Activated B cell treated with CpG ODN at 0.5 μM for 24 hours (primary cell): ENCODE measurements around the gene CYBA. TPM values are rescaled to one million over a fixed set of nuclear protein-coding genes. Genes with fewer than 3 reads are reported as not detected.

Experiments
- ATAC-seq: fragments of 200-7000 bp; cut with Tn5 transposase; one replicate; pipeline ENCODE4 v1.10.0; 2021; ENCODE audit warnings: low read depth, mild to moderate bottlenecking, moderate library complexity
- CTCF ChIA-PET: fragments of 350-600 bp; sonication (Branson Sonifier 250); formaldehyde crosslinking; loops from one replicate; lab custom pipeline; 2021; ENCODE audit warnings: antibody characterized with exemption; lab: Charles Lee
- POLR2A ChIA-PET: fragments of 350-600 bp; sonication (Branson Sonifier 250); formaldehyde crosslinking; loops from one replicate; lab custom pipeline; 2021; ENCODE audit warnings: antibody characterized with exemption; lab: Charles Lee
- DNase-seq: peaks from one replicate; pipeline ENCODE4 v3.0.0; 2022
- H3K27ac Mint-ChIP-seq: one replicate; pipeline ENCODE4 v1.8.0; 2020; ENCODE audit warnings: mixed read lengths
- H3K27me3 Mint-ChIP-seq: one replicate; pipeline ENCODE4 v1.8.0; 2021; ENCODE audit warnings: mixed read lengths
- H3K36me3 Mint-ChIP-seq: one replicate; pipeline ENCODE4 v1.8.0; 2021; ENCODE audit warnings: low read depth, mixed read lengths
- H3K4me1 Mint-ChIP-seq: one replicate; pipeline ENCODE4 v1.8.0; 2021; ENCODE audit warnings: mixed read lengths
- H3K4me3 Mint-ChIP-seq: one replicate; pipeline ENCODE4 v1.8.0; 2020; ENCODE audit warnings: mild to moderate bottlenecking, mixed read lengths
- H3K9me3 Mint-ChIP-seq: one replicate; pipeline ENCODE4 v1.8.0; 2020; ENCODE audit warnings: mixed read lengths
- CTCF ChIP-seq: fragments of 200-600 bp; IDR thresholded peaks from one replicate; pipeline ENCODE4 v1.8.0; 2022; ENCODE audit warnings: antibody characterized with exemption, mild to moderate bottlenecking
- intact Hi-C: fragments of 100-400 bp; cut with micrococcal nuclease; formaldehyde crosslinking; loops from one replicate; pipeline ENCODE4 v1.15.1; 2024
- total RNA-seq: library from RNA; stranded (reverse); gene quantifications from 2 replicates; pipeline ENCODE4 v1.2.3, GENCODE V29; 2022

CYBA gene
- total RNA-seq, 1 donor from 2014 or later = 456 TPM

DNA sequence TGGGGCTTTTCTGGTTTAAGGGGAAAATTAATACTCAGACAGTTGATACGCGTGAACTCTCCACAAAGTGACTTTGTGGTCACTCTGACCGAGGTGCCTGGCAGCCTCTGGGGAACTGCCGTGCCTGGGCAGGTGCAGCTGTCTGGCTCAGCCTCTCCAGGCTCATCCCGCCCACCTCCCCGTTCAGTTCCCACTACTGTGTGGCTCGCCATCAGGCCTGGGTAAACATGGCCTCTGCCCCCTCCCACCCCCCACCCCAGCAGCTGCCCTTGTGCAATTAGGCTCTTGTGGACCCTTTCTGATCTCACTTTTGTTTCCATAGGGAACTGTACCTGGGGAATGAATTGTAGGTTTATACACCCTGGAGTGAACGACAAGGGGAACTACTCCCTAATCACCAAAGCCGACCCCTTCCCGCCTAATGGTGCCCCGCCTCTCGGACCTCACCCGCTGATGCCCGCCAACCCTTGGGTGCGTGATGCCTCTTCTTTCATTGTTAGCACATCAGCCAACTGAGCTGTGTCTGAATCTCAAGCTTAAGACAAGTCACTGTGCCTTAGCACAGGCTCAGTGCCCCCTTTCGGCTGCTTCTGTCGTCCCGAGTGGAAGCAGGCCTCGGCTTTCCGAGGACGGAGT lies 52.9 kb downstream of the CYBA start:
- intact Hi-C loops = no loop called here
- ChIA-PET CTCF (no interaction called here), POLR2A (no interaction called here)
- H3K9me3 Mint-ChIP-seq = no peaks in the 10 kb centered on the region
- H3K4me3 Mint-ChIP-seq = no peak overlapping the region
- no peak for DNase-seq
- no peak for ATAC-seq
- H3K27me3 Mint-ChIP-seq = no peaks in the 10 kb centered on the region
- peaks cover 66% of the 10 kb centered on the region for H3K36me3 Mint-ChIP-seq
- no peaks in the 10 kb centered on the region for H3K4me1 Mint-ChIP-seq
- no peak overlapping the region for H3K27ac Mint-ChIP-seq
- TF ChIP-seq CTCF = no peak

- no peaks in the 10 kb centered on the region for H3K27me3 Mint-ChIP-seq
- no peak overlapping the region for H3K4me3 Mint-ChIP-seq
- no peak for ATAC-seq
- TF ChIP-seq CTCF = no peak
- CTCF ChIA-PET = no interaction called here
- H3K27ac Mint-ChIP-seq = no peak overlapping the region
- peaks cover 7% of the 10 kb centered on the region for H3K4me1 Mint-ChIP-seq
- intact Hi-C loops = no loop called here
- no peak for DNase-seq
- no peaks in the 10 kb centered on the region for H3K9me3 Mint-ChIP-seq
- POLR2A ChIA-PET = no interaction called here
- peaks cover 61% of the 10 kb centered on the region for H3K36me3 Mint-ChIP-seq
These were observed 54.4 kb downstream of the CYBA start for GRCh38 chr16:88596483-88596882.

- intact Hi-C loops = no loop called here
- ChIA-PET POLR2A (no interaction called here), CTCF (no interaction called here)
- peaks cover 8% of the 10 kb centered on the region for H3K4me1 Mint-ChIP-seq
- H3K9me3 Mint-ChIP-seq = no peaks in the 10 kb centered on the region
- H3K36me3 Mint-ChIP-seq = peaks cover 57% of the 10 kb centered on the region
- no peak overlapping the region for H3K4me3 Mint-ChIP-seq
- no peak for TF ChIP-seq CTCF
- no peaks in the 10 kb centered on the region for H3K27me3 Mint-ChIP-seq
- H3K27ac Mint-ChIP-seq = no peak overlapping the region
- no peak for DNase-seq
- no peak for ATAC-seq
These were observed 54.9 kb downstream of the CYBA start for GRCh38 chr16:88595921-88596320.

GRCh38 chr16:88595101-88595500 lies 55.8 kb downstream of the CYBA start:
- POLR2A ChIA-PET = no interaction called here
- CTCF ChIA-PET = no interaction called here
- ATAC-seq (no peak), DNase-seq (no peak)
- H3K36me3 Mint-ChIP-seq = peaks cover 55% of the 10 kb centered on the region
- no peak for TF ChIP-seq CTCF
- H3K4me1 Mint-ChIP-seq = peaks cover 8% of the 10 kb centered on the region
- no peaks in the 10 kb centered on the region for H3K9me3 Mint-ChIP-seq
- no peaks in the 10 kb centered on the region for H3K27me3 Mint-ChIP-seq
- H3K4me3 Mint-ChIP-seq = no peak overlapping the region
- no peak overlapping the region for H3K27ac Mint-ChIP-seq
- intact Hi-C loops = no loop called here

- Mint-ChIP-seq H3K27ac (no peak overlapping the region), H3K9me3 (no peaks in the 10 kb centered on the region), H3K4me3 (no peak overlapping the region), H3K27me3 (no peaks in the 10 kb centered on the region), H3K36me3 (peaks cover 54% of the 10 kb centered on the region), H3K4me1 (peaks cover 8% of the 10 kb centered on the region)
- ChIA-PET CTCF (no interaction called here), POLR2A (no interaction called here)
- no peak for DNase-seq
- TF ChIP-seq CTCF = no peak
- intact Hi-C loops = no loop called here
- ATAC-seq = no peak
These were observed 56.9 kb downstream of the CYBA start for GRCh38 chr16:88593910-88594309.
